ENCODE data around the gene EIF2AK3. TPM values are rescaled to one million over a fixed set of nuclear protein-coding genes. Genes with fewer than 3 reads are reported as not detected.
"Not testable (repeated sequence)": the region's sequence is repeated elsewhere in the genome, so short reads cannot be mapped to it uniquely, and the experiment has no call there.

Gene EIF2AK3
- 10.8 and 12.4 TPM in 2 replicates for total RNA-seq

DNA sequence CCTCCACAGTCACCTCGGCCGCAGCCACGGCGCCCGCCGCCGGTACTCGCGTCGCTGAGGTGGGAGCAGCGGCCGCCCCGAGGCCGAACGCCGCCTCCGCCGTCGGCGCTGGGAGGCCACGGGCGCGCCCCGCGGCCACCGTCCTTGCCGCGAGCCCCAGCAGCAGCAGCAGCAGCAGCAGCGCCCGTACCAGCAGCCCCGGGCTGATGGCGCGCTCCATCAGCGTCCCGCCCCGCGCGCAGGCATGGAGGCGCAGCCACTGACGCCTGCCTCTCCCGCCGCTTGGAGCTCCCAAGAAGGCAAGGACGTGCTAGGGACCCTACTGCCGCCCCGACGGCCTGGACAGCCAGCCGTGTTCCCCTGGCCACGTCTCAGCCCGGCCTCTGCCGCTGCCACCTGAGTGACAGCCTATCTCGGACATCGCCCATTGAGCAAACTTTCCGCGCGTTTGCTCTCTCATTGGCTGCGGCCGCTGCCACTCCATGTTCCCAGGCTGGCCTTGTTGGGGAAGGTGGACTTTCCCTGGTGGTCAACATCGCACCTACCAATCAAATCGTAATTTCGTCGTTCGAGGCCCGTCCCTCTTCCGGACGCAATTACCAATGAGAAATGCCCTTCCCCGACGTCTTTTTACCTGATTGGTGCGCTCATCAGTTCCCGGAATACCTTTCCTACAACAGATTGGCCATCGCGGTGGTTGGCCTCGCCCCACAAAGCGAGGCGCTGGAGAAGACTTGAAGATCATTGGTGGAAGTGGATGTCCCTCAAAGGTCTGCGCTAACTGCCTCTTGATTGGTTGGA, at the start of gene EIF2AK3:
EIF2AK3 (minus strand) TSS at position 410 of the 801 bp plus-strand sequence; CDS start at position 220, 190 bp downstream.
- peak; percentile 100 for DNase-seq (ENCODE audit: low read depth in 2 of 2)

DNA sequence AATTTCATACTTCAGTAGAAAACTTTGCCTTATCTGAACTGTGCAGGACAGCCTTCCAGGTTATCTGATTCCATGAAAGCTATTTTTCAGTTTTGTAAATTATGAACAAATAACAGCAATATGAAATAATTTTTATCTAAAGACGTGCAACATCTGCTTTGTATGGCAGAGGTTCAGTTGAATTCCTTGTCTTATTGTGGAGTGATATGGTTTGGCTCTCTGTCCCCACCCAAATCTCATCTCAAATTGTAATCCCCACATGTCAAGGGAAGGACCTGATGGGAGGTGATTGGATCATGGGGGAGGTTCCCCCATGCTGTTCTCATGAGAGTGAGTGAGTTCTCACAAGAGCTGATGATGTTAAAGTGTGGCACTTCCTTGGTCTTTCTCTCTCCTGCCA, 46.1 kb upstream of the EIF2AK3 start:
- no peak for DNase-seq (ENCODE audit: low read depth in 2 of 2)

DNA sequence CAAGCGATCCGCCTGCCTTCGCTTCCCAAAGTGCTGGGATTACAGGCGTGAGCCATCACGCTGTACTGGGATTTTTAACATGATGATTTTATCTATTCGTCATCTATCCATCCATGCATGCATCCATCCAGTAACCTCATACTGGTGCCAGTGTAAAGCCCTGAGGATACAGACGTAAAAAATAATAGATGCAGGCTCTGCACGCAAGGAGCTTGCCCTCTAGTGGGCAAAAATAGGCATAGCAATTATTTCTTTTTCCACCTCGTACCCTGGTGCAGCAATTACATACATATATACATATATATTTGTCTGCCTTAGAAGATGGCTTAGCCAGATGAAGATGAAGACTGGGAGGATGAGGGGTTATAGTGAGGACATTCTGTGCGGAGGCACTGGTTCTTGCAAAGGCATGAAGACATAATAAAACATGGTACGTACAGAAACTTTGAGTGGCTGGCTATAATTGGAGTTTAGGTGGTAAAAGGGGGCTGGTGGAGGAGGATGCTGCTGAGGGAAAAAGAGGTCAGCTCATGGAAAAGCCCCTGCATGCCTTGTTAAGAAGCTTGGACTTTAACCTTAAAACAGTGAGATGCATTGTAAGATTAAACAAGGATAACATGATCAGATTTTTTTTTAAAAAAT, 44.6 kb upstream of the EIF2AK3 start:
- DNase-seq (ENCODE audit: low read depth in 2 of 2), result peak; percentile 29 to 54

DNA sequence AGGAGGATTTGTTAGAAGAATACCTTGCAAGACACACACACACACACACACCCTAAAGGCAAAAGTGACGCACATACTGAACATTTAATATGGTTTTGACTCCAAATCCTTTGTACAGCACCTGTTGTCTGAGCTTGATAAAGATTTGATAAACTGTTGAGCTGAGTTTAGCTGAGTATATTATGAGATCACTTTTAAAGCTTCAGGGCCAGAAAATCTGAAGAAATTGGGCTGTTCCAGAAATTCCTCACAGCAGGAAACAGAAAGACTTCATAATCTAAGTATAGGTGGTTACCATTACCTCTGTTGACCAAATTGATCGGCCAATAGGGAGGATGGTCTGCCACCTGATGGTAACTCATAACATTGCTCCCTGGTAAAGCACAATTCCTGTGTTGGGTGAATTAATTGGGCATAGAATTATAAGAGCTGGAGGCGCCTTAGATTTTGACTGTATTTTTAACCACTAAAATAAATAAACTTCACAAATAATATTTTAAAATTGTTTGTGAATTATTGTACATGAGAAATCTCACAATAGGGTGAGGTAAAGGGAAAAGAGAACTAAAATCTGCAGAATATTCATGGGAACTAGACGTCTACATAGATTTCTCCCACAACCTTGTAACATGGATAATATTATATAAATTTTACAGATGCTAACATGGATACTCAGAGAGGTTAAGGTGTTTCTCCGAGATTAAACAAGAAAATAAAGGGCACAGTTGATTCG, 42.4 kb upstream of the EIF2AK3 start:
- peak; percentile 27 to 58 for DNase-seq (ENCODE audit: low read depth in 2 of 2)

DNA sequence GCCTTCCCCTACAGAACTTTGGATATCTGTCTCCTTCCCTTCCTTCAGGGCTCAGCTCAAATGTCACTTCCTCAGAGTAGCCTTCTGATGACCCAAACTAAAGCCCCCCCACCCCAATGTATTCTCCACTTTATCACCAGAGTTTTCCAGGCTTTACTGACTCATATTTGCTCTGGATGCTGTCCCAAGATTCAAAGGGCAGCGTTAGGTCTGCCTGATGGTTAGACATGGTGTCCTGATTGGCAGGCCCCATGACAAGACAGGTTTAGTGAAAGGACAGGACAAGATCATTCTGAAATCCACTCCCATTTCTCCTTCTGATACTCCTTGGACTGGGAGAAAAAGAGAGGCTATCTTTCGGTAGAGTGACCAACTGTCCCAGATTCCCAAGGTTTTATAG, 41.6 kb upstream of the EIF2AK3 start:
- DNase-seq (ENCODE audit: low read depth in 2 of 2), result no peak

DNA sequence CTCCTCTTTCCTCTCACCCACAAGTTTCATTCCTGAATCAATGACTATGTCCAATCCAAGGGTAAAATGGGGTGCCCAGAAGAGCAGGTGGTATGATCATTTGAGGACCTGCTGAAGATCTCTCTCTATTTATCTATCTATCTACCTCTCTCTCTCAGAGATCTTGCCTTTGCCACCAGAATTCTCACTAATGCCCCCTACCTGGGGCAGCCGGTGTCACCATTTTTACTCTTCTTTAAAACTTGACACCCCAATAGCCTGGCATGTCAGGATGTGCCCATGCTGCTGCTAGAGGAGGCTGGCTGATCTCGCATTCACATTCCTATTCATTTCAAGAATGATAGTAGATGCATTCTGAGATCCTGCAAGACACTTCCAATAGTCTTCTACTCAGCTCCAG, 40.0 kb upstream of the EIF2AK3 start:
- no peak for DNase-seq (ENCODE audit: low read depth in 2 of 2)

DNA sequence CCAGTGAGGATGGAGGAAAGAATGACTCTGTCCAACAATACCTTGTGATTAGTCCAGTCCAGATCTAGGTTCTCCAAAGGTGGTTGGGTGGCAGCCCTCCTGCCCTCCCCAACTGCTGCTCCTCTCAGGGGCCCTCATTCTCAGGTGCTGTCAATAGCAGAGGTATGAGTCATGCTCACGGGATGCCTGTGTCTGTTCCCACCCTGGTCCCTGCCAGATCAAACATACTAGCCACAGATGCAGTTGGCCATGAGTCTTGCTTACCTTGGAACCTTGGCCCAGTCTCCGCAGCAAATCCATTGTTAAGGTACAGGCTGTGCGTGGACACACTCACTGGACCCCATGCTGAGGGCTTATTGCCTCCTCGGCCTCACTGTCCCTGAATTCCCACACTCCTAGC, 39.3 kb upstream of the EIF2AK3 start:
- peak in 1 of 2 donors; percentile 27 for DNase-seq (ENCODE audit: low read depth in 2 of 2)

DNA sequence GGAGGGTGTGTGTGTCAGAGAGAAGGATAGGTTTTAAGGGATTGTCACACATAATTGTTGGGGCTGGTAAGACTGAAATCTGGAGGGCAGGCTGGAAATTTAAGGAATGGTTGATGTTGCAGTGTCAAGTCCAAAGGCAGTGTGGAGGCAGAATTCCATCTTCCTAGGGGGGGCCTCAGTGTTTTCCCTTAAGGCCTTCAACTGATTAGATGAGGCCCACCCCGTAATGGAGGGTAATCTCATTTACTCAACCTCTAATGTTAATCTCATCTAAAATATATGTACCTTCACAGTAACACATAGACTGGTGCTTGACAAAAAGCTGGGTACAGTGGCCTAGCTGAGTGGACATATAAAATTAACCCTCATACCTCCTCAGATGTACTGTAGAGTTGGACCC, 33.4 kb upstream of the EIF2AK3 start:
- DNase-seq (ENCODE audit: low read depth in 2 of 2), result no peak

DNA sequence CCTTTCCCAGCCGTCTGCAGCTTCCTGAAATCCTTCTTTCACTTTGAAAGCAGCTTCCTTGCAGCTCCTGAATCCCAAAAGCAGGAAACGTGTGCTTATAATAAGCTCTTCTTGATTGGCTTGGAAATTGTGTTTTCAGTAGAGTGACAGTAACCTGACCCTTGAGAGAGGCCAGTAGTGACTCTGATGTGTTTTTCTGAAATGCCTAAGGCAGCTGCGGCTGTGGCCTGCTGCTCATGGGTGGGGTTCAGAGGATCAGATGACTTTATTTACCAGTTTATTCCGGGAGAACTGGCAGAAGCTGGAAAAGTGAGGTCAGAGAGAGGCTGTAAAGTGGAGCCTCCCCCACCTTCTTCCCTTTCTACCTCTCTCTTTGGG, 32.3 kb upstream of the EIF2AK3 start:
- DNase-seq (ENCODE audit: low read depth in 2 of 2), result peak; percentile 4 to 86

DNA sequence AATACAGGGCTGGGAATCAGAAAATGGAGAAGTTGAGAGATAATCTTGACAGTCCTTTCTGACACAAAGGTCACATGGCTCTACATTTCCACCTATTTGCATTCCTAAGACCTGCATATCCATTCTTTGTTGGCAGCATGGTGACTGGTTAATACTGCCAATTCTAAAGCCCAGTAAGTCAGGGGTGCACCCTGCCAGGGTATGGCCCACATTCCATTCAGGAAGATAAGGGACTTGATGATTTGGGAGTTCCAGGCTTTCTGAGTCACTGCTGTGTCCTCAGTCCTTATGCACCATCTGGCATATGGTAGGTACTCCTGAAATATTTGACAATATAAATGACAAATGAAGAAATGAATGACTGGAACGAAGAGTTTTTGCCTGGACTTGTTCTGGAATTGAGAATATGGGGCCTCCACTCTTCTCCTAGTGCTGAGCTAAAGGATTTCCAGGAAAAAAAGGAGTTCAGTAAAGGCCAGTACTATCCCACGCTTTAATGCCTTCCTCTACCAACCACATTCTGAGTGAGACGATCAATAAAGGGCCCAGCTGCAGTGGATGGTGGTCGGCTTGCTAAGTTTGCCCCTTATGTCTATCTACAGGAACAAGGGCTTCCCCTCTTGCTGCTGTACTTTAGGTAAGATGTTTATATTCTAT, 31.7 kb upstream of the EIF2AK3 start:
- DNase-seq (ENCODE audit: low read depth in 2 of 2), result no peak

DNA sequence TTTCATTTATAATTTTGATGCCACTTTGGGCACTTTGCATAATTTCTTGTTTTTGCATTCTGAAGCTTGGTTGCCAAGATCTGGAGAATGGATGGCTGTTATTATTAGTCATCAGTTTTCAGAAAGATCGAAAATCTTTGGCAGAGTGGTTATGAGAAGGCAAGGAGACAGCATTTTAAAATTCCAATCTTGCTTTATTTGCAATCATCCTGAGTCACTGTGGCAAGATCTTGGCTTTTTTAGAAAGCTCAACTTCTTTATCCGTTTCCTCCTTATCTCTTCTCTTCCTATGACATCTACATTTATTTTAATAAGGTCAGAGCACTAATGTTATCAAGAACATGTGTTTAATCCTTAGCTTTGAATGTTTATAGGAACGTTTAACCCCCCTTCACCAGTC, 31.1 kb upstream of the EIF2AK3 start:
- no peak for DNase-seq (ENCODE audit: low read depth in 2 of 2)

DNA sequence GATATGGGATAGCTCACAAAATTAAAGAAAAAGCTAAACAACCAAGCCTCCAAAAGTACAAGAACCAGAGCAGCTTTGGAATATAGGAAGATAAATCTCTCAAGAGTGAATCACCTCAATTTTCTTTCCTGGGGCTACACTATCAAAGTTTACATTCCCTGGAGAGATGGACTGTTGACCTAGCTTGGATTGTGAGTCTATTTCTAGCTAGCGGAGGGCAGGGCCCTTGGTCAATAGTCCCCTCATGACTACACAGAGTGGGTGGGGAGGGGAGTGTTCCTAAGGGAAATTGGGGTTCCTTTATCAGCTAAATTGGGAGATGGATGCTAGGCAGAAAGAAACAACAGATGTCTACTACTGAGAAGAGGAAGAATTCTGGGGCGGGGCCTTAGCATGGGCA, 29.9 kb upstream of the EIF2AK3 start:
- DNase-seq (ENCODE audit: low read depth in 2 of 2), result no peak

DNA sequence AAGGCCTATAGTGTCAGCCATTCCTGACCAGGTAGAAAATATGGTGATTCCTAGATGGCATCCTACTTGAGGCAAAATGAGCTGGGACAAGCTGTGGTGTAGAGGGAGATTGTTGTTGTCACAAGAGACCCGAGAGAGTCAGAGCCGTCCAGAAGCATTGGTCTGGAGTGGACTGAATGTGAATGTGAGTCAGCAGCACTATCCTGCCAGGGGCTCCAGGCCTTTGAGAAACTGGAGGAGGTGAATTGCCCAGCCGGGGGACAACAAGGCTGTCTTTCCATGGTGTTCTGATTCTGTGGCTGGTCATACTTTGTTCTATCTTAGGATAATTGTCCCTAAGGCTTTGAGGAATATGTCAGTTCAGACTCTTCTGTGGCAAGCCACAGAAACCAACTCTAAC, 29.4 kb upstream of the EIF2AK3 start:
- DNase-seq (ENCODE audit: low read depth in 2 of 2), result no peak

DNA sequence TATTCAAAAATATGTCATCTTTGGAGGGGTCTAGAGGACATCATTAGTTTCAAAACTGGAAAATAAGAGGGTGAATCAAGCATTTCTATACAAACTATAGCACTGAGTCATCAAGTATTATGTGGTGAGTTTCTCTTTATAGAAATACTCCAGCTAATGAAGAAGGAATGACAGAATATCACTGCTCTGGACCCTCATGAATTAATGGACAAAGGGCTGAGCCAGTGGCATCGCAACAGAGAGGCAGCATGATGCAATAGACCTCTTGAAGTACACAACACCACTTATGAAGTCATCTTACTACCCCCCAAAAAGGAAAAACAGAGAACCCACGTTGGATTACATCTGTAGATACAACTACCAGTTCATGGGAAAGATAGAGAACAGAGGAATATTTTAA, 27.4 kb upstream of the EIF2AK3 start:
- no peak for DNase-seq (ENCODE audit: low read depth in 2 of 2)

DNA sequence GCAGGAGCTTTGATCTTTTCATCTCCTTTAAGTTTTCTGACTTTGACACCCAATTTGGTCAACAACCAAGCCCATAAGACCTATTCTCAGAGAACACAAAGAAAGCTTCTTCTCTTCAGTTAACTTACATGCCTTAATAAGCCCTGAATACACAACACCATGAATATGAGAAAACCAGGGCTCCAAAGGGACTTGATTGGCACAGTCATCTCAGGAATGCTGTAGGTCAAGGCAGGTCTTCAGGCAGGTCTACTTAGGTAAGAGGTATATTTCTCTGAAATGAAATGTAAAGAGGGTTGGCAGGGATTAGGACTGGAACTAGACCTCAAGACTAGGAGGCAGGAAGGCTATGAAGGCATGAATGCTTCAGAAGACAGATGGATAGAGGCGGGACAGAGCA, 24.4 kb upstream of the EIF2AK3 start:
- DNase-seq (ENCODE audit: low read depth in 2 of 2), result no peak

DNA sequence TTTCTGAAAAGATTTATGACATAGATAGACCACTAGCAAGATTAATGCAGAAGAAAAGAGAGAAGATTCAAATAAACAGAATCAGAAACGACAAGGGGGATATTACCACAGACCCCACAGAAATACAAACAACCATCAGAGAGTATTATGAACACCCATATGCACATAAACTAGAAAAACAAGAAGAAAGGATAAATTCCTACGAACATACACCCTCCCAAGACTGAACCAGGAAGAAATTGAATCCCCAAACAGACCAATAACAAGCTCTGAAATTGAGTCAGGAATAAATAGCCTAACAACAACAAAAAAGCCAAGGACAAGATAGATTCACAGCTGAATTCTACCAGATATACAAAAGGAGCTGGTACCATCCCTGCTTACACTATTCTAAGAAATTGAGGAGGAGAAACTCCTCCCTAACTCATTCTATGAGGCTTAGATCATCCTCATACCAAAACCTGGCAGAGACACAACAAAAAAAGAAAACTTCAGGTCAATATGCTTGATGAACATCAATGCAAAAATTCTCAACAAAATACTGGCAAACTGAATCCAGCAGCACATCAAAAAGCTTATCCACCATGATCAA, 18.1 kb upstream of the EIF2AK3 start:
- DNase-seq (ENCODE audit: low read depth in 2 of 2), result not testable (repeated sequence)

DNA sequence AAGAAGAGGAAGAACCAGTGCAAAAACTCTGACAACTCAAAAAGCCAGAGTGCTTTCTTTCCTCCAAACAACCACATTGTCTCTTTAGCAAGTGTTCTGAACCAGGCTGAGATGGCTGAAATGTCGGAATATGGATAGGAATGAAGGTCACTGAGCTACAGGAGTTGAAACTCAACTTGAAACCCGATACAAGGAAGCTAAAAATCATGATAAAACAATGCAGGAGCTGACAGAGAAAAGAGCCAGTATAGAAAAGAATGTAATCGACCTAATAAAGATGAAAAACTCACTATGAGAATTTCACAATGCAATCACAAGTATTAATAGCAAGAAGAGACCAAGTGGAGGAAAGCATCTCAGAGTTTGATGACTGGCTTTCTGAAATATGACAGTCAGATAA, 15.0 kb upstream of the EIF2AK3 start:
- no peak for DNase-seq (ENCODE audit: low read depth in 2 of 2)

DNA sequence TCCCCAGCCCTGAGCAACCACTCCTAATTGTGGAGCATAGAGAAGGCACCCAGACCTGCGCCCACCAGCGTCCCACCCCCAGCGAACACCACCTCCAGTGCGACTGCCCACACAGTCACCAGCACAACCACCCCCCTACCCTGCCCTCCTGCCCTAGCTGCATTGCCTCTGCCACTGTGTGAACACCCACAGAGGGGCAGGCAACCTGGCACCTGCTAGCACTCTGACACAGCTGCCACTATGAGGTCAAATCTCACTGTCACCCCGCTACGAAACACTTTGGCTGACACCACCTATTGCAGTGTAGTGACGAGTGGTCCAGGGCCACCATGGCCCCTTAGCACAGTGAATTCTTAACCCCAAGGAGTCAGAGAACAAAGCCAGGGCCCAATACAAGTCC, 14.1 kb upstream of the EIF2AK3 start:
- DNase-seq (ENCODE audit: low read depth in 2 of 2), result no peak

DNA sequence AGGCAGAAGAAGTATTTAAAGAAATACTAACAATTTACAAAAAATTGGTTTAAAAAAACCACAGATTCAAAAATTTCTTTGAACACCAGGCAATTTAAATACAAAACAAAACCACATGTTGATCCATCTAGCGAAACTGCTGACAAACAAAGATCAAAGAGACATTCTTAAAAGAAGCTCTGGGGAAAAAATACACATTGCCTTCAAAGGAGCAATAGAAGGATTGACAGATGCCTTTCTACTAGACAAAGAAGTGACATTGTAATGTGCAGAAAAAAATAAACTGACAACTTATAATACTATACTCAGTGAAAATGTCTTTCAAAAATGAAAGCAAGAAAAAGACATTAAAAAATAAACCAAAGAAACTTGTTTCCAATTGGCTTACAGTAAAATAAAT, 12.6 kb upstream of the EIF2AK3 start:
- DNase-seq (ENCODE audit: low read depth in 2 of 2), result no peak

DNA sequence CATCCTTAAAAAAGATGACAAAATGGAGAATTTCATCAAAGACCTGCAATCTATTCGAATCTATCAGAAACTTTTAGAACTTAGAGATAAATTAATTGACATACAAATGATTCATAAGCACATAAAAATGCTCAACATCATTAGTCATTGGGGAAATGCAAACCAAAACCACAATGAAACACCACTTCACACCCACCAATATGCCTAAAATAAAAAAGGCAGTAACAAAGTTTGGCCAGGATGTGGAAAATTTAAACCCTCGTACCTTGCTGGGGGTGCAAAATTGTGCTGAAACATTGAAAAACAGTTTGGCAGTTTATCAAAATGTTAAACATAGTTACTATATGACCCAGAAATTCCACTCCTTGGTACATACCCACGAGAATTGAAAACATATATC, 11.5 kb upstream of the EIF2AK3 start:
- no peak for DNase-seq (ENCODE audit: low read depth in 2 of 2)

DNA sequence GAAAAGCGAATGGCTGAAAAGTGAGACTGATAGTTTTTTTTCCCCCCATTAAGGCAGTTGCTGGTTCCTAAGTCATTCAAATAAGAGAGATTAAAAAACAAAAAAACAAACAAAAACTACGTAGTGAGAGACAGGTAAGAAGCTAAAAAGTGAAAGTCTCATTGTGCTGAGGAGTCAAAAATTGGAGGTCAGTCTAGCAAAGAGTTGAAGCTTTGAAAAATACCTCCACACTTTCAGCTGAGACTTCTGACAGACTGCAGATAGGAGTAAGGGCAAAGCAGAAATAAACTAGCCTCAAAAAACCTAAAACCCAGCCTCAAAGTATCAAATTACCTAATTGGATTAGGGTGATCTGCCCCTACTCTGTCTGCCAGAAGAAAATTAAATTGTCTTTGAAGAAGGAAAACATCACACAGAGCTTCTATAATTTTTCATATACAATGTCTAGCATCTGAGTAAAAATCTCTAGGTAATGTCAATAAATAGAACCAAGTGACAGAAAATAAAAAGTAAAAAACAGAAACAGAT, 10.9 kb upstream of the EIF2AK3 start:
- no peak for DNase-seq (ENCODE audit: low read depth in 2 of 2)

Measured in dermis microvascular lymphatic vessel endothelial cell (primary cell).